ENCODE data around the gene TMEM53.

Gene TMEM53

DNA sequence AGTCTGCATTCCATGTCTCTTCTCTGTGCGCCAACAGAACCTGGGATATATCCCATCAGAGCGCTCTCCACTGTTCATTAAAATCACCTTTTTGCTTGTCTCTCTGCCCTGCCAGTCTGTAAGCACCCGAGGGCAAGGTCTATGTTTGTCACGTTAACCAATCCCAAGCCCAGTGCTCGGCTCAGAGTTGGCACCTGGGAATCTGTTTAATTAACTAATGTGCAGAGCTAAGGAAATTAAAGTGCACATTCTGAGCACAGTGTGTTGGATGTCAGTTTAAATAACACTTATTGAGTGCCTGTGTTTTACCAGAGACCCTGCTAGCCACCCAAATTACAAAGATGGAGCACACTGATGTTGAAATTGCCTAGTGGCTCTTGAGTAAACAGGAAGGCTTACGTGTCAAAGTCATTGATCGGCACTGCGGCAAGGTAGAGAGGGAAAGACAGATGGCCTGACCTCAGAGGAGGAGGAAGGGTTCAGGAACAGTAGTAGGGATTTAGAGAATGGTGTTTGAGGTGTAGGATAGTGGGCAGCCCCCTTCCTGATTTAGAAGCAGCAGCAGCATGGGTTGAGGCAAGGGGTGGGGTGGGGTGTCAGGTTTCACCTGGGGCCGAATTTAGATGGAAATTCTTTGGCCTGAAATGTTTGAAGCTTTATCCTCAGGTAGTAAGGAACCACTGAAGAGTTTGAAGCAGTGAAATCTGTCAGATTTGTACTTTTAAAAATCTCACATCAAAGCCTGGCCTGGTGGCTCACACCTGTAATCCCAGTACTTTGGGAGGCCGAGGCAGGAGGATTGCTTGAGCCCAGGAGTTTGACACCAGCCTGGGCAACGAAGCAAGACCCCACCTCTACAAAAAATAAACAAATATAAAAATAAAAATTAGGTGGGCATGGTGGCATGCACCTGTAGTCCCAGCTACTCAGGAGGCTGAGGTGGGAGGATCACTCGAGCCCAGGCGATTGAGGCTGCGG lies 7.9 kb upstream of the TMEM53 start:
- DNase-seq (ENCODE audit: low read depth): no peak
- TF ChIP-seq, protein P1, sequence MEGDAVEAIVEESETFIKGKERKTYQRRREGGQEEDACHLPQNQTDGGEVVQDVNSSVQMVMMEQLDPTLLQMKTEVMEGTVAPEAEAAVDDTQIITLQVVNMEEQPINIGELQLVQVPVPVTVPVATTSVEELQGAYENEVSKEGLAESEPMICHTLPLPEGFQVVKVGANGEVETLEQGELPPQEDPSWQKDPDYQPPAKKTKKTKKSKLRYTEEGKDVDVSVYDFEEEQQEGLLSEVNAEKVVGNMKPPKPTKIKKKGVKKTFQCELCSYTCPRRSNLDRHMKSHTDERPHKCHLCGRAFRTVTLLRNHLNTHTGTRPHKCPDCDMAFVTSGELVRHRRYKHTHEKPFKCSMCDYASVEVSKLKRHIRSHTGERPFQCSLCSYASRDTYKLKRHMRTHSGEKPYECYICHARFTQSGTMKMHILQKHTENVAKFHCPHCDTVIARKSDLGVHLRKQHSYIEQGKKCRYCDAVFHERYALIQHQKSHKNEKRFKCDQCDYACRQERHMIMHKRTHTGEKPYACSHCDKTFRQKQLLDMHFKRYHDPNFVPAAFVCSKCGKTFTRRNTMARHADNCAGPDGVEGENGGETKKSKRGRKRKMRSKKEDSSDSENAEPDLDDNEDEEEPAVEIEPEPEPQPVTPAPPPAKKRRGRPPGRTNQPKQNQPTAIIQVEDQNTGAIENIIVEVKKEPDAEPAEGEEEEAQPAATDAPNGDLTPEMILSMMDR (IDR thresholded peaks at IDR 0.05; ENCODE audit: low read length, missing control alignments): no peak
- no peak overlapping the region for H3K4me3 ChIP-seq (replicated peaks; ENCODE audit: low read depth, low read length)

DNA sequence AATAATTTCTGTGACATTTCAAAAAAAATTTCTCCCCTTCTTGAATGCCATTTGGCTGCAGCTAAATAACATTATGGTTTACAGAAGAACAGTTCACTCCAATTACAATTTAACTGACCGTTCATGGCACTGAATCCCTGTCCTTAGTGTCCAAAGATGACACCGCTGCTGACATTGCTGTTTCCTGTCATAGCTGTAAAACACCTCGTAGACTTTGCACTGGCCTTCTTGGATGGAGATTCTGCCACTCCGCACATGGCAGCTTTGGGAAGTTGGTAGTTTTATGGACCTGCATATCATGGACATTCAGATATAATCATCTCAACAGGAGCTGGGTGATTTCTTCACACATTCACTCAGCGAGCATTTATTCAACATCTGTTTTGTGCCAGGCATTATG lies 5.2 kb upstream of the TMEM53 start:
- H3K4me3 ChIP-seq (replicated peaks; ENCODE audit: low read depth, low read length): no peak overlapping the region
- TF ChIP-seq, protein P1 (IDR thresholded peaks at IDR 0.05; ENCODE audit: low read length, missing control alignments): no peak
- no peak for DNase-seq (ENCODE audit: low read depth)

- H3K4me3 ChIP-seq (replicated peaks; ENCODE audit: low read depth, low read length): no peak overlapping the region
- DNase-seq (ENCODE audit: low read depth): no peak
- TF ChIP-seq, protein P1 (IDR thresholded peaks at IDR 0.05; ENCODE audit: low read length, missing control alignments): no peak
Observed at GRCh38 chr1:44678626-44679025, 4.3 kb upstream of the TMEM53 start.

- no peak for DNase-seq (ENCODE audit: low read depth)
- TF ChIP-seq, protein P1 (IDR thresholded peaks at IDR 0.05; ENCODE audit: low read length, missing control alignments): no peak
- no peak overlapping the region for H3K4me3 ChIP-seq (replicated peaks; ENCODE audit: low read depth, low read length)
Observed at GRCh38 chr1:44678120-44678519, 3.8 kb upstream of the TMEM53 start.

DNA sequence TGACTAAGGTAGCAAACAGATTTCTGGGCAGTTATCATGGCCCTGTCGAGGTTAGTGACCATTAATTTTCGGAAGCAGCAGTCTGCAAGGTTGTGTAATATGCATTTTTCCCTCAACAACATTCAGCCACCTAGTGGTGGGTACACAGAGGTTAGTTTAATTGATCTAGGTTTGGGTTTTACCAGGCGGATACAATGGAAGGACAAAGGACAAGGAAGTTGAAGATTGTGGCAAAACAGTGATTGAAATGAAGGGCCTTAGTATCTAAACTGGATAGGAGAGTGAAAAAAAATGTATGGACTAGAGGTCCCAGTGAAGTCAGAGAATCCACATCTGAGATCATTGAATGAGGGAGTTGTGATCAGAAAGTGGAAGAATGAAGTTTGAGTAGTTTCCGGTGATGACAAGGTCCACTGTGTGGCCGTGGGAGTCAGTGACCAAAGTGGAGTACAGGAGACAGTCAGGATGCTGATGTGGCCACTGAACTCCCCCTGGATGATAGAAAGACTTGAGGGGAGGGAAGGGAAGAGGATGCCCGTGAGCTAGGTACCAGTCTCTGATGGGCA lies 3.0 kb upstream of the TMEM53 start:
- TF ChIP-seq, protein P1 (IDR thresholded peaks at IDR 0.05; ENCODE audit: low read length, missing control alignments): peak; percentile 64
- H3K4me3 ChIP-seq (replicated peaks; ENCODE audit: low read depth, low read length): no peak overlapping the region
- DNase-seq (ENCODE audit: low read depth): peak; percentile 65

GRCh38 chr1:44676484-44677200 lies 2.4 kb upstream of the TMEM53 start:
- peak; percentile 56 for DNase-seq (ENCODE audit: low read depth)
- H3K4me3 ChIP-seq (replicated peaks; ENCODE audit: low read depth, low read length): no peak overlapping the region
- TF ChIP-seq, protein P1 (IDR thresholded peaks at IDR 0.05; ENCODE audit: low read length, missing control alignments): no peak

All from fibroblast of pulmonary artery (primary cell).